ENCODE results near the gene CDH13. TPM values are rescaled to one million over a fixed set of nuclear protein-coding genes. Genes with fewer than 3 reads are reported as not detected.

CDH13 gene
- total RNA-seq, 1 donor from 2014 or later, result not detected

DNA sequence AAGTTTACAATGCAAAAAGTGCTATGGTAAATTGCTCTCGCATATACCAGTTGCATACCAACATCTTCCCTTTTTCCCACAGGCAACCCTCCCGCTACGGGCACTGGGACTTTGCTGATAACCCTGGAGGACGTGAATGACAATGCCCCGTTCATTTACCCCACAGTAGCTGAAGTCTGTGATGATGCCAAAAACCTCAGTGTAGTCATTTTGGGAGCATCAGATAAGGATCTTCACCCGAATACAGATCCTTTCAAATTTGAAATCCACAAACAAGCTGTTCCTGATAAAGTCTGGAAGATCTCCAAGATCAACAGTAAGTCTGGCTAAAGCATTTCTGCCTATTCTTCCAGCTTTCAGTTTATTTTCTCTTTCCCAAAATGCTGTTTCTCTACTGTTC is 1153.1 kb downstream of the CDH13 start:
- CTCF ChIA-PET, result no interaction called here
- H3K4me1 Mint-ChIP-seq, result peaks cover 10% of the 10 kb centered on the region
- intact Hi-C loops (cut with micrococcal nuclease), result no loop called here
- H3K4me3 Mint-ChIP-seq, result no peak overlapping the region
- H3K27me3 Mint-ChIP-seq, result peaks cover 22% of the 10 kb centered on the region
- no peak overlapping the region for H3K27ac Mint-ChIP-seq
- no peaks in the 10 kb centered on the region for H3K9me3 Mint-ChIP-seq
- DNase-seq, result no peak
- no peaks in the 10 kb centered on the region for H3K36me3 Mint-ChIP-seq (ENCODE audit: low read depth)
- TF ChIP-seq, protein P1, sequence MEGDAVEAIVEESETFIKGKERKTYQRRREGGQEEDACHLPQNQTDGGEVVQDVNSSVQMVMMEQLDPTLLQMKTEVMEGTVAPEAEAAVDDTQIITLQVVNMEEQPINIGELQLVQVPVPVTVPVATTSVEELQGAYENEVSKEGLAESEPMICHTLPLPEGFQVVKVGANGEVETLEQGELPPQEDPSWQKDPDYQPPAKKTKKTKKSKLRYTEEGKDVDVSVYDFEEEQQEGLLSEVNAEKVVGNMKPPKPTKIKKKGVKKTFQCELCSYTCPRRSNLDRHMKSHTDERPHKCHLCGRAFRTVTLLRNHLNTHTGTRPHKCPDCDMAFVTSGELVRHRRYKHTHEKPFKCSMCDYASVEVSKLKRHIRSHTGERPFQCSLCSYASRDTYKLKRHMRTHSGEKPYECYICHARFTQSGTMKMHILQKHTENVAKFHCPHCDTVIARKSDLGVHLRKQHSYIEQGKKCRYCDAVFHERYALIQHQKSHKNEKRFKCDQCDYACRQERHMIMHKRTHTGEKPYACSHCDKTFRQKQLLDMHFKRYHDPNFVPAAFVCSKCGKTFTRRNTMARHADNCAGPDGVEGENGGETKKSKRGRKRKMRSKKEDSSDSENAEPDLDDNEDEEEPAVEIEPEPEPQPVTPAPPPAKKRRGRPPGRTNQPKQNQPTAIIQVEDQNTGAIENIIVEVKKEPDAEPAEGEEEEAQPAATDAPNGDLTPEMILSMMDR (IDR thresholded peaks at IDR 0.05), result no peak
- no peak for ATAC-seq (ENCODE audit: low read depth)
- POLR2A ChIA-PET, result no interaction called here

- no peaks in the 10 kb centered on the region for H3K9me3 Mint-ChIP-seq
- peaks cover 6% of the 10 kb centered on the region for H3K27me3 Mint-ChIP-seq
These were observed 1158.7 kb downstream of the CDH13 start for GRCh38 chr16:83785455-83785854.

DNA sequence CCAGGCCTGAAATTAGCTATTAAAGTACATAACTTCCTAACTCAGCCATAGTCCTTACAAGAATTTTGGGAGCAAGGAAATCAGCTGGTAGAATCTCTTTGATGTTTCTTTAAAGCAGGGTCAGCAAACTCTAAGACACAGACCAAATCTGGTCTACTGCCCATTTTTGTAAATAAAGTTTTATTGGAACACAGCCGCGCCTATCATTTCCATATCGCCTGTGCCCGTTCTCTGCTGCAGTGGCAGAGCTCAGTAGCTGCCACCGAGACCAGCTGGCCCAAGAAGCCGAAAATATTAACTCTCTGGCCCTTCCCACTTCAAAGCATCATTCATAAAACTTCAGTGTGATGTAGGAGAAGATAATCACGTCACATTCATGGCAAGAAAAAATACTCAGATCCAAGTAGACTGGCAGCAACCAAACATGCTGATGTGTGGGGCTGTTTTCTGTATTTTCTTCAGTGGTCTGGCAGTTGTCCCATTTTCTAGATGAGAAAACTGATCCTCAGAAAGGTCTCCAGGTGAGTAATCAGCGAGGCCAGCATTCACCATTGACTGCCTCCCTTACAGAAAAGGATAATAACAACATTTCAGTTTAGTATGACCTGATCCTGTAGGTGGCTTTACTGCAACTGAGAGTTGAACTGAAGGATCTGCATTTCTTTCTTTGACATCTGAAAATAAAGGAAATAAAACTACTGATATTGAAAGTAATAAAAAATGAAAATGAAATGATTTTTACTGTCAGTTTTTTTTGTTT is 1163.1 kb downstream of the CDH13 start:
- H3K27me3 Mint-ChIP-seq, result no peaks in the 10 kb centered on the region

More at GRCh38 chr16:83785455-83785854, 1158.7 kb downstream of the CDH13 start:
- Mint-ChIP-seq H3K36me3 (ENCODE audit: low read depth) (no peaks in the 10 kb centered on the region), H3K4me1 (peaks cover 6% of the 10 kb centered on the region), H3K4me3 (no peak overlapping the region), H3K27ac (no peak overlapping the region)
- intact Hi-C loops (cut with micrococcal nuclease), result no loop called here
- TF ChIP-seq, protein P1 (IDR thresholded peaks at IDR 0.05), result no peak
- no peak for ATAC-seq (ENCODE audit: low read depth)
- CTCF ChIA-PET, result no interaction called here
- POLR2A ChIA-PET, result no interaction called here
- no peak for DNase-seq

DNA sequence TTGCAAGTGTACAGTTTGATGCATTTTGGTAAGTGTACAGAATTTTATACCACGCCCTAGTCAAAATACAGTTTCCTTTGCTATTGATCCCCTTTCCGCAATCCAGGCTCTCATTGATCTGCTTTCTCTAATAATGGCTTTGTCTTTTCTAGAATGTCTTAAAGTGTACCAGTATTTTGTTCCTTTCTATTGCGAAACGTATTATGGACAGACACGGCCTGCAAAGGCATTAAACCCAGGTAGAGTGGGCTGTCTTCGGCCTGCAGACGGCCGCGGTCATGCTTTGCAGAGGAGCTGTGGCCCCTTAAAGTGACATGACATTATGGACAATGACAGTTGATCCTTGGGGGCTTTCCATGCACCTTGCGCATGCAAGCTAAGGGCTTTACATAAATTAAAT is 1165.1 kb downstream of the CDH13 start:
- no peak overlapping the region for H3K27ac Mint-ChIP-seq
- no peak overlapping the region for H3K4me3 Mint-ChIP-seq
- no peak for ATAC-seq (ENCODE audit: low read depth)
- no peaks in the 10 kb centered on the region for H3K4me1 Mint-ChIP-seq
- H3K9me3 Mint-ChIP-seq, result peaks cover 4% of the 10 kb centered on the region
- H3K27me3 Mint-ChIP-seq, result no peaks in the 10 kb centered on the region
- ChIA-PET POLR2A (no interaction called here), CTCF (no interaction called here)
- DNase-seq, result no peak
- intact Hi-C loops (cut with micrococcal nuclease), result no loop called here
- TF ChIP-seq, protein P1 (IDR thresholded peaks at IDR 0.05), result no peak
- H3K36me3 Mint-ChIP-seq (ENCODE audit: low read depth), result peaks cover 7% of the 10 kb centered on the region

More for the DNA sequence above, 1163.1 kb downstream of the CDH13 start:
- Mint-ChIP-seq H3K36me3 (ENCODE audit: low read depth) (no peaks in the 10 kb centered on the region), H3K4me3 (no peak overlapping the region), H3K27ac (no peak overlapping the region), H3K9me3 (peaks cover 4% of the 10 kb centered on the region), H3K4me1 (no peaks in the 10 kb centered on the region)
- ATAC-seq (ENCODE audit: low read depth) (no peak), DNase-seq (no peak)
- POLR2A ChIA-PET, result interaction anchor here (0.6 kb wide), 1 partner anchor 80 kb away, joined by 3 read pairs; no protein-coding TSS in a partner anchor
- intact Hi-C loops (cut with micrococcal nuclease), result no loop called here
- TF ChIP-seq, protein P1 (IDR thresholded peaks at IDR 0.05), result no peak
- CTCF ChIA-PET, result no interaction called here

GRCh38 chr16:83792391-83792790 is 1165.6 kb downstream of the CDH13 start:
- H3K36me3 Mint-ChIP-seq (ENCODE audit: low read depth), result peaks cover 9% of the 10 kb centered on the region
- ChIA-PET POLR2A (no interaction called here), CTCF (no interaction called here)
- intact Hi-C loops (cut with micrococcal nuclease), result no loop called here
- peaks cover 4% of the 10 kb centered on the region for H3K9me3 Mint-ChIP-seq
- no peaks in the 10 kb centered on the region for H3K27me3 Mint-ChIP-seq
- DNase-seq (no peak), ATAC-seq (ENCODE audit: low read depth) (no peak)
- TF ChIP-seq, protein P1 (IDR thresholded peaks at IDR 0.05), result no peak
- no peak overlapping the region for H3K27ac Mint-ChIP-seq
- H3K4me3 Mint-ChIP-seq, result no peak overlapping the region
- no peaks in the 10 kb centered on the region for H3K4me1 Mint-ChIP-seq

All from activated B cell treated with CpG ODN at 0.5 μM for 24 hours (primary cell).